K562 (cell line): ENCODE measurements around the gene PNPLA8. TPM values are rescaled to one million over a fixed set of nuclear protein-coding genes. Genes with fewer than 3 reads are reported as not detected.

Source experiments
- AFF1 ChIP-seq, 2 experiments: fragments of 450-650 bp; IDR thresholded peaks; 2 replicates each; pipeline ENCODE4 v1.6.1; 2018; ENCODE audit warnings: mild to moderate bottlenecking in 2 of 2, low read depth in 1 of 2; ENCODE audit not compliant: partially characterized antibody in 2 of 2
- CBFA2T2 ChIP-seq: fragments of 450-650 bp; conservative IDR thresholded peaks from 2 replicates; pipeline ENCODE4 v1.6.1; 2017; ENCODE audit warnings: mild to moderate bottlenecking
- ETV6 ChIP-seq, 3 experiments: fragments of 150-350 bp in 1 of 3; sonication (generic) in 1 of 3; formaldehyde crosslinking in 1 of 3; IDR thresholded peaks; 2 replicates each; pipeline versions ENCODE4 v1.6.1 to v1.8.0; 2014 to 2022; ENCODE audit warnings: borderline replicate concordance in 2 of 3, low read depth in 2 of 3, antibody characterized with exemption in 1 of 3, low read length in 1 of 3, mild to moderate bottlenecking in 1 of 3, missing genetic modification reagents in 1 of 3
- HDAC8 ChIP-seq: fragments of 450-650 bp; IDR thresholded peaks from 2 replicates; pipeline ENCODE4 v1.6.1; 2016; ENCODE audit warnings: mild to moderate bottlenecking, missing genetic modification characterization, moderate library complexity, missing compliant biosample characterization
- HOMEZ ChIP-seq: fragments of 250-450 bp; sonication (Bioruptor Pico); IDR thresholded peaks from 2 replicates; pipeline ENCODE4 v1.4.0; 2020; ENCODE audit warnings: mild to moderate bottlenecking, moderate library complexity
- KAT7 ChIP-seq: sonication (generic); formaldehyde crosslinking; IDR thresholded peaks from 2 replicates; pipeline ENCODE4 v1.8.0; 2022; ENCODE audit warnings: missing genetic modification reagents, mild to moderate bottlenecking, borderline replicate concordance
- NFYB ChIP-seq: IDR thresholded peaks from 2 replicates; pipeline ENCODE4 v1.6.1; 2011; ENCODE audit warnings: mild to moderate bottlenecking, moderate library complexity; ENCODE audit not compliant: insufficient read length; ENCODE audit errors: extremely low read depth
- REST ChIP-seq, 2 experiments: fragments of 450-650 bp; formaldehyde crosslinking in 1 of 2; IDR thresholded peaks; 2 replicates each; pipeline versions ENCODE4 v1.4.0 to v1.6.1; 2014 to 2020; ENCODE audit warnings: mild to moderate bottlenecking in 2 of 2, borderline replicate concordance in 1 of 2, low read depth in 1 of 2
- TCF3 ChIP-seq: sonication (generic); formaldehyde crosslinking; IDR thresholded peaks from 2 replicates; pipeline ENCODE4 v1.4.0; 2020; ENCODE audit warnings: mild to moderate bottlenecking, missing genetic modification reagents
- TEAD4 ChIP-seq, 2 experiments: sonication (generic) in 1 of 2; formaldehyde crosslinking in 1 of 2; IDR thresholded peaks; 2 replicates each; pipeline versions ENCODE4 v1.6.1 to v1.8.0; 2012 to 2022; ENCODE audit warnings: borderline replicate concordance in 1 of 2, inconsistent platforms in 1 of 2, low read length in 1 of 2, mild to moderate bottlenecking in 1 of 2, missing genetic modification reagents in 1 of 2
- ZNF668 ChIP-seq: fragments of 250-450 bp; sonication (Bioruptor Pico); IDR thresholded peaks from 2 replicates; pipeline ENCODE4 v1.8.0; 2022; ENCODE audit warnings: mild to moderate bottlenecking, inconsistent platforms
- polyA plus RNA-seq, 8 experiments: library from polyadenylated mRNA; depleted of rRNA in 4 of 8; stranded (reverse) in 5 of 8; unstranded in 3 of 8; fragments of >200 nt; fragmentation: Nextera tagmentation in 2 of 8; fragmentation: Illumina TruSeq in 1 of 8; extraction: Ambion mirVana in 2 of 8; extraction: Trizol in 1 of 8; gene quantifications; 2 replicates each; pipeline versions ENCODE4 v1.2.1 to v1.2.3, GENCODE V29; 2011 to 2014; ENCODE audit warnings: inconsistent platforms in 1 of 8, missing spikeins in 1 of 8
- total RNA-seq, 7 experiments: library from RNA; depleted of rRNA in 6 of 7; stranded (reverse); fragments of >200 nt in 6 of 7; fragmentation: Illumina TruSeq in 2 of 7; extraction: Trizol in 2 of 7; gene quantifications; 2 replicates each; pipeline versions ENCODE4 v1.2.1 to v1.2.3, GENCODE V29; 2011 to 2021; ENCODE audit warnings: low replicate concordance in 1 of 7

Gene PNPLA8
- total and polyA plus RNA-seq, 9 of the 15 experiments (the other 6 are each of a cell fraction or from before 2014, with no cell fraction given): 12.8 to 27.6 (median 16.3) TPM

GRCh38 chr7:108525327-108525984 lies 479 bp downstream of the PNPLA8 start (continued):
- TF ChIP-seq TEAD4 (IDR thresholded peaks at IDR 0.05; ENCODE audit: low read length) (peak; percentile 58; the same call in 1 of the 2 replicates), TEAD4 (CRISPR knock-in tag; IDR thresholded peaks at IDR 0.05; ENCODE audit: borderline replicate concordance) (no peak), HDAC8 (tag) (peak; percentile 53; the same call in 1 of the 2 replicates), CBFA2T2 (peak; percentile 55), KAT7 (CRISPR knock-in tag) (peak; percentile 68; the same call in 1 of the 2 replicates), AFF1 (IDR thresholded peaks at IDR 0.05; ENCODE audit: low read depth in 1 of 2, partially characterized antibody in 2 of 2) (peak in 1 of 2 experiments; percentile 80), HOMEZ (CRISPR knock-in tag) (no peak), NFYB (no peak), ZNF668 (no peak), ETV6 (IDR thresholded peaks at IDR 0.05; ENCODE audit: borderline replicate concordance in 1 of 2, low read depth in 2 of 2, low read length in 1 of 2) (no peak), ETV6 (CRISPR knock-in tag; IDR thresholded peaks at IDR 0.05; ENCODE audit: borderline replicate concordance) (no peak; the same call in 1 of the 2 replicates), REST (IDR thresholded peaks at IDR 0.05; ENCODE audit: borderline replicate concordance) (no peak), REST (CRISPR knock-in tag; IDR thresholded peaks at IDR 0.05; ENCODE audit: low read depth) (peak; percentile 81), TCF3 (CRISPR knock-in tag) (peak; percentile 33)
